ENCODE measurements around the gene HIKESHI. TPM values are rescaled to one million over a fixed set of nuclear protein-coding genes. Genes with fewer than 3 reads are reported as not detected.
"Not testable (repeated sequence)": the region's sequence is repeated elsewhere in the genome, so short reads cannot be mapped to it uniquely, and the experiment has no call there.

The HIKESHI gene
- total RNA-seq, 1 donor = 28.8 TPM

DNA sequence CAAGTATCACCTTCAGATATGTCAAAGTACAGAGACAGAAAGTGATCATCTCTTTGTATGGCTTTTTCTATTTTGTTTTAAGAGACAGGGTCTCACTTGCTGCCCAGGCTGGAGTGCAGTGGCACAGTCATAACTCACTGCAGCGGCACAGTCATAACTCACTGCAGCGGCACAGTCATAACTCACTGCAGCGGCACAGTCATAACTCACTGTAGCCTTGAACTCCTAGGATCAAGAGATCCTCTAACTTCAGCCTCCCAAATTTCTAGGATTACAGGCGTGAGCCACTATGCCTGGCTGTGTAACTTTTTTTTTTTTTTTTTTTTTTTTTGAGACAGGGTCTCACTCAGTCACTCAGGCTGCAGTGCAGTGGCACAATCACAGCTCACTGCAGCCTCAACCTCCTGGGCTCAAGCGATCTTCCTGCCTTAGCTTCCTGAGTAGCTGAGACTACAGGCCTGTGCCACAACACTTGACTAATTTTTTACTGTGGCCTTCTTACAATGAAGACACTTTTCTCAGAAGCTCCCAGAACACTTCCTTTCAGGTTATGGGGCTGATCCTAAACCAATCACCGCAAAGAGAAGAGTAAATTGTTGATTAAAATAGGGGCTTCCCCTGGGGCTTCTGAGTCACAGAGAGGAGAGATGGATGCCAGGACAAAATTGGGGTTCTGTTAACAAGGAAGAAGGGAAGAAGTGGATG is 9.0 kb upstream of the HIKESHI start:
- no peak for DNase-seq (ENCODE audit: low read depth in 2 of 3, low spot score in 2 of 3)

DNA sequence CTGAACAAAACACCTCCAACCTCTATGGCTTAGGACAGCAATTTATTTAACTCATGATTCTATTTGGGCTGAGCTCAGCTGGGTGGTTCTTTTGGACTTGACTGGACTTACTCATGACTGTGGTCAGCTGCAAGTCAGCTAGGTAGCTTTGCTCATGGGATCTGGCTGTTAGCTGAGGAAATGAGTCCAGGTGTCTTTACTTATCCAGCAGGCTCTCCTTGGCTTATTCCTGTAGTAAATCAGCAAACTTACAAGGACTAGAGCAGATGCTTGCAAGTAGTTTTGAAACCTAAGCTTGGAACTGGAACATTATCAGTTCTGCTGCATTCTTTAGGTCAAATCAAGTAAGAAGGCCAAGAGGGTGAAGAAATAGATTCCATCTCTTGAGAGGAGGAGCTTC is 8.0 kb upstream of the HIKESHI start:
- no peak for DNase-seq (ENCODE audit: low read depth in 2 of 3, low spot score in 2 of 3)

DNA sequence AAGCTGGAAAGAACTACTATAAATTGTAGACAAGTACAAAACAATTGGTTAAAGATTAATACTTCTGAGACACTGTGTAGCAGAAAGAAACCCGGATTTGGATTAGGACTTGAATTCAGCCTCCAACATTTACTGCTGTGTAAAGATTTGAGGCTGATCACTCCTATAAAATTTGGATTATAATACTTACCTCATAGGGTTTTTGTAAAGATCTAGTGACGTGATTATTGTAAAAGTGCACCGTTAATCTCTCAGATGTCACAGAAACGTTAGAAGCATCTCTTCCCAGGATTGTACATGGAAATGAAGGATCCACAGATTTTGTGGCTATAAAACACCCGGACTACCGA is 323 bp upstream of the HIKESHI start:
- no peak for DNase-seq (ENCODE audit: low read depth in 2 of 3, low spot score in 2 of 3)

DNA sequence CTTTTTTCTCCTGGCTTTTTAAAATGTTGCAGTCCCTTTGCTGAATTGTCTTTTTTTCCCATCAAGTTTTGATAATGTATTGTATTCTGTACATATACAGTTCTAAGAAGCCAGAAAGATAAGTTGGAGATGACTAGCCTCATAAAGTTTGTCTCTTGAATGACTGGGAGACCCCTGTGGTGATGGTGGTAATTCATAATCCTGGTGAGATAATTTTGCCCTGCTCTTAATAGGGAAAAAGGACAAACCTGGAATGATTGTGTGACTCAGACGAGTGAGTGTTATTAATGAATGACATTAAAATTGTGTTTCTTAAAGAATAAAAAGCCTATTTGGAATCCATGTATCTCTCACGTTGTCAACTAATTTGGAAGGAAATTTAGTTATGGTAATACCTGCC is 1.2 kb downstream of the HIKESHI start:
- no peak for DNase-seq (ENCODE audit: low read depth in 2 of 3, low spot score in 2 of 3)

- DNase-seq (ENCODE audit: low read depth in 2 of 3, low spot score in 2 of 3) = not testable (repeated sequence)
These were observed 6.7 kb downstream of the HIKESHI start for GRCh38 chr11:86308710-86309109.

- no peak for DNase-seq (ENCODE audit: low read depth in 2 of 3, low spot score in 2 of 3)
These were observed 11.8 kb downstream of the HIKESHI start for GRCh38 chr11:86313793-86314192.

- no peak for DNase-seq (ENCODE audit: low read depth in 2 of 3, low spot score in 2 of 3)
These were observed 12.6 kb downstream of the HIKESHI start for GRCh38 chr11:86314636-86315035.

DNA sequence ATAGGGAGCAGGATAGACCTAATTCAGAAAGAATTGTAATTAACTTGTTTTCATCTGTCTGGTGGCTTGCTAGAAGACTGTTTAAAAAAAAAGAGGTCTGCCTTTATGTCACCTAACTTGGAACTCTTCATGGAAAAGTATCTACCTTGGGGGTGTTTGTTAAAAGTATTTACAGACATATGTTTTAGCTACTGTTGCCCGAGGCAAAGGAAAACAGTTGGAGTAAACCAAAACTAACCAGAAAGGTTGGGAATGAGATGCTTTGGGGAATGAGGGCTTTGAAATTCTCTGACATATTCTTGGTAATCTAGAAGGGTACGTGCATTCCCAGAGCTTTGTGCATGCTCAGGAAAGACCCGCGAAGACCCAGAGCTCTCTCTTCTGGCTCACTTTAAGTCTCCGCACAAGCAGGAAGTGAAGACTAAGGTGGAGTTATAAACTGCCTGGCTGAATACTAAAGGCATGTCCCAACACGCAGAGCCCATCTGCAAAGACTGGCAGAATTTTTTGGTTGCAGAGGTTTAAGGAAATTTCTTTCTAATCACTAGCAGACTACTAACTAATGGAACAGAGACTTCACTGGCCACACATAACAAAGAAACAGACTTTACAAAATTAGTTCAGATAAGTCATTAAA is 33.2 kb downstream of the HIKESHI start:
- no peak for DNase-seq (ENCODE audit: low read depth in 2 of 3, low spot score in 2 of 3)

GRCh38 chr11:86337227-86337626 is 35.2 kb downstream of the HIKESHI start:
- no peak for DNase-seq (ENCODE audit: low read depth in 2 of 3, low spot score in 2 of 3)

DNA sequence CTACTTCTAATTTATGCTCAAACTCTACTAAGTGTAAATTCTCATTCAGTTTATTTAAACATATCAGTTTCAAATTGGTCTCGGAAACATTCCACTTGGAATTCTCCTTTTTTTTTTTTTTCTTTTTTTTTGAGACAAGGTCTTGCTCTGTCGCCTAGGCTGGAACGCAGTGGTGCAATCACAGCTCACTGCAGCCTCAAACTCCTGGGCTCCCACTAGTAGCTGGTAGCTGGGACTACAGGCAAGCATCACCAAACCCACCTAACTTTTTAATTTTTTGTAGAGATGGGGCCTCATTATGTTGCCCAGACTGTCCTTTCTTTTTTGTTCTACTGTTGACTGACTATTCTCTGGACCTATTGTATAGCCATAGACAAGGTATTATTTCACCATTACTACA is 39.3 kb downstream of the HIKESHI start:
- DNase-seq (ENCODE audit: low read depth in 2 of 3, low spot score in 2 of 3) = no peak

DNA sequence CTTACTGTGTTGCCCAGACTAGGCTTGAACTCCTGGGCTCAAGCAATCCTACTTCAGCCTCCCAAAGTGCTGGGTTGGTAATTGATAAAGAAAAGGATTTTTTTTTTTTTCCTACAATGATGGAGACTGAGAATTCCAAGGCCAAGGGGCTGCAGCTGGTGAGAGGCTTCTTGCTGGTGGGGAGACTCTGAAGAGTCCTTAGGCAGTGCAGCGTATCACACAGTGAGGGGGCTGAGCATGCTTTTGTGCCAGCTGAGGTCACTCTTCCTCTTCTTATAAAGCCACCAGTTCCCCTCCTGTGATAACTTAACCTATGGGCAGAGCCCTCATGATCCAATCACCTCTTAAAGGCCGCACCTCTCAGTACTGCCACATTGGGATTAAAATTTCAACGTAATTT is 44.5 kb downstream of the HIKESHI start:
- DNase-seq (ENCODE audit: low read depth in 2 of 3, low spot score in 2 of 3) = peak in 1 of 3 donors; percentile 4

GRCh38 chr11:86355256-86355655 is 53.2 kb downstream of the HIKESHI start:
- no peak for DNase-seq (ENCODE audit: low read depth in 2 of 3, low spot score in 2 of 3)

- DNase-seq (ENCODE audit: low read depth in 2 of 3, low spot score in 2 of 3) = not testable (repeated sequence)
These were observed 55.4 kb downstream of the HIKESHI start for GRCh38 chr11:86357412-86357811.

- no peak for DNase-seq (ENCODE audit: low read depth in 2 of 3, low spot score in 2 of 3)
These were observed 56.7 kb downstream of the HIKESHI start for GRCh38 chr11:86358720-86359119.

DNA sequence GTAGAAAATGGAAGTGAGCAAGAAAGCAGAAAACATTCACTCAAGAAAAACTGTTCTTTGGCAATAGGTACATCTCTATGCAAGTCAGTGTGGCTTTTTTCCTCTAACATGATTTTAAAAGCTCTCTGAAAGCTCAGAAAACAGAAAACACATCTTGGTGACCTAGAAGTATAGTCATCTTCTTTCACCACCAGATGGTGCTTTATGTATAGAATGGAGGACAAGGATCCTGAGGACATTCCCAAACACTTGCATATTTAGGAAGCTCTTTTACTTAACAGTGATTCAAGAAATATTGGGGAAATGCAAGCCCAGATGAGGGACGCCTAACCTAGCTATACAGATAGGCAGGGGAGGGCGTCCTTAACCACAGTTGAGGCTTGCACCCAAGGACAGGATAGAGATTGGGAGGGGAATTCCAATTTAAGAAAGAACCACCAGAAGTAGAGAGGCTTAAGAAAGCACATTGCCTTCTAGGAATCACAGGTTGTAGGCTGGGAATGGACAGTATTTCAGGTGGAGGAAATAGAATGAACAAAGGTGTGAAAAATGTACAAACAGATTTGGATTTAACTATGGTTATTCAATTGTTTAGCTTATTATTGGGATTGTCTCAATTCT is 58.8 kb downstream of the HIKESHI start:
- DNase-seq (ENCODE audit: low read depth in 2 of 3, low spot score in 2 of 3) = no peak

- no peak for DNase-seq (ENCODE audit: low read depth in 2 of 3, low spot score in 2 of 3)
These were observed 61.4 kb downstream of the HIKESHI start for GRCh38 chr11:86363424-86363823.

DNA sequence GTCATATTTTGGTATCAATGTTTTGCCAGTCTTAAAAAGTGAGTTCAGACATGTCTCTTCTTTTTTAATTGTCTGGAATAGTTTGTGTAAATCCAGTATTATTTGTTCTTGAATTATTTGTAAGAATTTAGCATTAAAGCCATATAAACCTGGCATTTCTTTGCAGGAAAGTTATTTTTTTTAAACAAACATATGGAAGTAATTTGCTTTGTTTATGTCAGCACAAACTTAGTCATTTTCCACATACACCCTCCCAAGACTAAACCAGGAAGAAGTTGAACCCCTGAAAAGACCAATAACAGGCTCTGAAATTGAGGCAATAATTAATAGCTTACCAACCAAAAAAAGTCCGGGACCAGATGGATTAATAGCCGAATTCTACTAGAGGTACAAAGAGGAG is 63.5 kb downstream of the HIKESHI start:
- DNase-seq (ENCODE audit: low read depth in 2 of 3, low spot score in 2 of 3) = no peak

GRCh38 chr11:86369668-86370067 is 67.6 kb downstream of the HIKESHI start:
- DNase-seq (ENCODE audit: low read depth in 2 of 3, low spot score in 2 of 3) = no peak

DNA sequence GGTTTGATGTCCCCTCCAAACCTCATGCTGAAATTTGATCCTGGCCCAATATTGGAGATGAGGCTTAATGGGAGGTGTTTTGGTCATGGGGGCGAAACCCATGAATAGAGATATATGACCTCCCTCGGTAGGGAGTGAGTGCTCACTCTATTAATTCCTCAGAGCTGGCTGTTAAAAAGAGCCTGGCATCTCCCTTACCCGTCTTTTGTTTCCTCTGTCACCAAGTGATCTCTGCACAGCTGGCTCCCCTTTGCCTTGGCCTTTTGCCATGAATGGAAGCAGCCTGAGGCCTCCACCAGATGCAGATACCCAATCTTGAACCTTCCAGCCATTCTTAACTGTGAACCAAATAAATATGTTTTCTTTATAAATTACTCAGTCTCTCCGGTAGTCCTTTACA is 68.1 kb downstream of the HIKESHI start:
- DNase-seq (ENCODE audit: low read depth in 2 of 3, low spot score in 2 of 3) = no peak

- peak in 2 of 3 donors; percentile 26 to 34 for DNase-seq (ENCODE audit: low read depth in 2 of 3, low spot score in 2 of 3)
These were observed 69.0 kb downstream of the HIKESHI start for GRCh38 chr11:86370922-86371594.

GRCh38 chr11:86372041-86372440 is 70.0 kb downstream of the HIKESHI start:
- no peak for DNase-seq (ENCODE audit: low read depth in 2 of 3, low spot score in 2 of 3)

- no peak for DNase-seq (ENCODE audit: low read depth in 2 of 3, low spot score in 2 of 3)
These were observed 70.5 kb downstream of the HIKESHI start for GRCh38 chr11:86372586-86372985.
